ENCODE measurements around the gene TNS3.

Gene TNS3

GRCh38 chr7:47496666-47497065 is 85.2 kb downstream of the TNS3 start:
- Mint-ChIP-seq H3K27me3 (peaks cover 0 to 7% of the 10 kb centered on the region in 2 donors), H3K27ac (no peak overlapping the region), H3K9me3 (peaks cover 0 to 9% of the 10 kb centered on the region in 2 donors), H3K4me1 (ENCODE audit: low read depth in 2 of 2) (peaks cover 0 to 2% of the 10 kb centered on the region in 2 donors), H3K36me3 (ENCODE audit: insufficient read depth) (no peaks in the 10 kb centered on the region), H3K4me3 (no peak overlapping the region)
- ATAC-seq (replicated peaks) (no peak), DNase-seq (no peak)

GRCh38 chr7:47496056-47496665 is 85.8 kb downstream of the TNS3 start:
- no peak overlapping the region for H3K27ac Mint-ChIP-seq

DNA sequence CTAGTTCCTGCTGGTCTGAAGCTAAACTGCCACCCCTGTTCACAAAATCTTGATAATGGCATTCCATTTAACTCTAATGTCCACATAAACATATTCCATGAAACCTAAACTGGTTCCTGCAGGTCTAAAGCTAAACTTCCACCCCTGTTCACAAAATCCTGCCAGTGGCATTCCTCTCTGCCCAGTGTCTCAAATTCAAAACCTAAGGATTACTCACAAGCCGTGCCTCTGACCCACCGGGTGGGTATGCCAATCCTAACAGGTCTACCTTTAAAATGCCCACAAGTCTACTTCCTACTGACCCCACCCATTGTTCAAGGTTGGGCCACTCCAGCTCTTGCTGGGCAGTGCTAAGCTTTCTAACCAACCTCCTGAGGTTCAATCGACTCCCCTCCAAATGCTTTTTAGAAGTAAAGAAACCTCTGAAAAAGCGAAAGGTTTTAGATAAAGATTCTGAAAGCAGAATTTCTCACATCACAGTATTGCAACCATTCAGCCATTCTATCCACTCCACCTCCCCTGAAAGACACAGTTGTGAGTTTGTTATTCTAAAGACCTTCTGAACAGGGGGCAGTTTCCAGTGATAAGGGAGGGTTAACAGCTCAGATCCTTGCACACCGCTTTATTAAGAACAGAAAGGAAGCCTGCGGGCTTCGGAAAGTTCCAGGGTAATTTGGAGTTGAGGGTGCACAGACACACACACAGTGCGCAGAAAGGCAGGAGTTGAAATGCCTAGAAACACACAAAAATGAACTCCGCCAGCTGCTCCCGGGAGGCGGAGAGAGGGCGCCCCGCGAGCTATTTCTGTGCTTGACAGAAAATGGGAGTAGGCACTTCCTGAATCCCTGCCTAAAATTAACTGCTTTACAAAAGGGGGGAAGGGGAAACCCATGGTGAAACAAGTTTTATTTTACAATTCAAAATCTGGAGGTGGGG is 87.7 kb downstream of the TNS3 start:
- ATAC-seq (replicated peaks) (no peak), DNase-seq (no peak)
- H3K27me3 Mint-ChIP-seq = peaks cover 0 to 7% of the 10 kb centered on the region in 2 donors
- H3K27ac Mint-ChIP-seq = no peak overlapping the region
- H3K36me3 Mint-ChIP-seq (ENCODE audit: insufficient read depth) = no peaks in the 10 kb centered on the region
- peaks cover 0 to 9% of the 10 kb centered on the region in 2 donors for H3K9me3 Mint-ChIP-seq
- no peak overlapping the region for H3K4me3 Mint-ChIP-seq
- H3K4me1 Mint-ChIP-seq (ENCODE audit: low read depth in 2 of 2) = peaks cover 0 to 2% of the 10 kb centered on the region in 2 donors

More at GRCh38 chr7:47496056-47496665, 85.8 kb downstream of the TNS3 start:
- ATAC-seq (replicated peaks) (no peak), DNase-seq (no peak)
- Mint-ChIP-seq H3K4me3 (no peak overlapping the region), H3K36me3 (ENCODE audit: insufficient read depth) (no peaks in the 10 kb centered on the region), H3K4me1 (ENCODE audit: low read depth in 2 of 2) (peaks cover 0 to 2% of the 10 kb centered on the region in 2 donors), H3K9me3 (peaks cover 0 to 9% of the 10 kb centered on the region in 2 donors), H3K27me3 (peaks cover 0 to 7% of the 10 kb centered on the region in 2 donors)

DNA sequence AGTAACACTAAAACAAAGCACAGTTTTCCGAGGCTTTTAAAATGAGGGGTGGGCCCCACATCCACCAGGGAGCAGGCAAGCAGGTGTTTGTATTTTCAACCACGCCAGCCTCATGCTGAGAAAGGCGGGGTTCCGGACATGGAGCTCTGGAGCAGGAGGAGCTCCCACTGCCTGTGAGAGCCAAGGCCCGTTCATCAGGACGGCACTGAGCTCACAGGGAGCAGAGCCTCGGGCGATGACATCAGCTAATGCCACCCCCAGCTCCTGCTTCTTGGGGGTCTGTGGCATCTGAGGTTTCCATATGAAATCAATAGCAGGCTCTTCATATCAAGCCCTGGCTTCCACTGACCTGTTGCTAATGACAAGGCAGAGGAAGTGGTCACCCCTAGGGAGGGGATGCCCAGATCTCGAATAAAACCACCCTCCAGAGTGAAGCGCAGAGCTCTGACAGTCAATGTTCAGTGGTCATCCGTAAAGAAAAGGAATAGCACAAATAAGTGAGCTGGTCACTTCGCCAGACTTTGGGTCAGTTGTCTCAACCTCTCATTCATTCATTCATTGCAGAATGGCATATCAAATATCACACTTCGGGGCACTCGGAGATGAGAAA is 89.1 kb downstream of the TNS3 start:
- Mint-ChIP-seq H3K27ac (no peak overlapping the region), H3K27me3 (peaks cover 0 to 7% of the 10 kb centered on the region in 2 donors)

GRCh38 chr7:47490501-47491265 is 91.2 kb downstream of the TNS3 start:
- H3K4me1 Mint-ChIP-seq (ENCODE audit: low read depth in 2 of 2) = no peaks in the 10 kb centered on the region
- peaks cover 2% of the 10 kb centered on the region in 2 donors for H3K9me3 Mint-ChIP-seq
- DNase-seq = no peak
- no peaks in the 10 kb centered on the region for H3K36me3 Mint-ChIP-seq (ENCODE audit: insufficient read depth)
- no peak overlapping the region for H3K27ac Mint-ChIP-seq
- no peak for ATAC-seq (replicated peaks)
- H3K4me3 Mint-ChIP-seq = no peak overlapping the region
- H3K27me3 Mint-ChIP-seq = peaks cover 0 to 5% of the 10 kb centered on the region in 2 donors

More for the DNA sequence above, 89.1 kb downstream of the TNS3 start:
- H3K9me3 Mint-ChIP-seq = peaks cover 0 to 9% of the 10 kb centered on the region in 2 donors
- H3K4me3 Mint-ChIP-seq = no peak overlapping the region
- H3K4me1 Mint-ChIP-seq (ENCODE audit: low read depth in 2 of 2) = peaks cover 0 to under 1% of the 10 kb centered on the region in 2 donors
- H3K36me3 Mint-ChIP-seq (ENCODE audit: insufficient read depth) = no peaks in the 10 kb centered on the region
- DNase-seq = no peak
- ATAC-seq (replicated peaks) = no peak

GRCh38 chr7:47489624-47490023 is 92.3 kb downstream of the TNS3 start:
- DNase-seq (no peak), ATAC-seq (replicated peaks) (no peak)
- H3K27me3 Mint-ChIP-seq = peaks cover 0 to 6% of the 10 kb centered on the region in 2 donors
- H3K4me3 Mint-ChIP-seq = no peak overlapping the region
- H3K9me3 Mint-ChIP-seq = peaks cover 0 to 2% of the 10 kb centered on the region in 2 donors
- no peaks in the 10 kb centered on the region for H3K36me3 Mint-ChIP-seq (ENCODE audit: insufficient read depth)
- H3K27ac Mint-ChIP-seq = no peak overlapping the region
- no peaks in the 10 kb centered on the region for H3K4me1 Mint-ChIP-seq (ENCODE audit: low read depth in 2 of 2)

- no peak overlapping the region for H3K27ac Mint-ChIP-seq
- ATAC-seq (replicated peaks) (no peak), DNase-seq (no peak)
- peaks cover 0 to 6% of the 10 kb centered on the region in 2 donors for H3K27me3 Mint-ChIP-seq
- no peaks in the 10 kb centered on the region for H3K36me3 Mint-ChIP-seq (ENCODE audit: insufficient read depth)
- no peak overlapping the region for H3K4me3 Mint-ChIP-seq
- H3K9me3 Mint-ChIP-seq = peaks cover 0 to 2% of the 10 kb centered on the region in 2 donors
- no peaks in the 10 kb centered on the region for H3K4me1 Mint-ChIP-seq (ENCODE audit: low read depth in 2 of 2)
These were observed 93.0 kb downstream of the TNS3 start for GRCh38 chr7:47488969-47489342.

DNA sequence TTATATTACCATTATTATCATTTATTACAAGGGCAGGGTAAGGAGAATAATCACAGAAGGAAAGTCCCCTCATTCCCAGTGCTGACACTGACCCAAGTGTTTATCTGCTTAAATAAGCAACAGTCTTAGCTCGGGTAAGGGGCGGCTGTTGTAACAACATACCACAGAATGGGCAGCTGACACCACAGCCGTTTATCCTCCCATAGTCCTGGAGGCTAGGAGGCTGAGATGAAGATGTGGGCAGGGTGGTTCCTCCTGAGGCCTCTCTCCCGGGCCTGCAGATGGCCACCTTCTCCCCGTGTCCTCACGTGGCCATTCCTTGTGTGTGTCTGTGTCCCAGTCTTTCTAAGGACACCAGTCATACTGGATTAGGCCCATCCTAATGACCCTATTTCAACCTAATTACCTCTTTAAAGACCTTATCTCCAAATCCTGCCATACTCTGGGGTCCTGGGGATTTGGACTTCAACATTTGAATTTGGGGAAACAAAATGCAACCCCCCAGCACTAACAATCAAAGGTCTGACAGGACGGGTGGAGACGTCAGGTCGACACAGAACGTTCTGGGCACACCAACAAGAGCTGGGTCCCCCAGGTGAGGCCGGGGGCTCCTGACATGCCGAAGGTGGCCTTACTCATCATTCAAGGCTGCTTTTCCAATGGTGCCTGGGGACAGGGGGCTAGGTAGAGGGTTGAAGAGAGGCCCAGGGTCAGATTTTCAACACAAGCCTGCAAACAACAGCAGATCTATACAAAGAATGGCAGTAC is 93.5 kb downstream of the TNS3 start:
- H3K4me1 Mint-ChIP-seq (ENCODE audit: low read depth in 2 of 2) = no peaks in the 10 kb centered on the region
- H3K36me3 Mint-ChIP-seq (ENCODE audit: insufficient read depth) = no peaks in the 10 kb centered on the region
- peaks cover 0 to 6% of the 10 kb centered on the region in 2 donors for H3K27me3 Mint-ChIP-seq
- no peak overlapping the region for H3K4me3 Mint-ChIP-seq
- H3K27ac Mint-ChIP-seq = no peak overlapping the region
- no peak for DNase-seq
- no peak for ATAC-seq (replicated peaks)
- H3K9me3 Mint-ChIP-seq = peaks cover 0 to 2% of the 10 kb centered on the region in 2 donors

- Mint-ChIP-seq H3K4me1 (ENCODE audit: low read depth in 2 of 2) (no peaks in the 10 kb centered on the region), H3K4me3 (no peak overlapping the region), H3K9me3 (peaks cover 0 to 2% of the 10 kb centered on the region in 2 donors), H3K36me3 (ENCODE audit: insufficient read depth) (no peaks in the 10 kb centered on the region), H3K27me3 (peaks cover 0 to 6% of the 10 kb centered on the region in 2 donors), H3K27ac (peak overlapping the region in 1 of 2 donors; percentile 26)
- ATAC-seq (replicated peaks) (no peak), DNase-seq (no peak)
These were observed 96.1 kb downstream of the TNS3 start for GRCh38 chr7:47485640-47486435.

GRCh38 chr7:47484923-47485639 is 96.8 kb downstream of the TNS3 start:
- no peak for DNase-seq
- Mint-ChIP-seq H3K27ac (peak overlapping the region in 1 of 2 donors; percentile 26), H3K9me3 (peaks cover 0 to 2% of the 10 kb centered on the region in 2 donors), H3K4me3 (no peak overlapping the region), H3K27me3 (peaks cover 0 to 6% of the 10 kb centered on the region in 2 donors), H3K4me1 (ENCODE audit: low read depth in 2 of 2) (no peaks in the 10 kb centered on the region), H3K36me3 (ENCODE audit: insufficient read depth) (no peaks in the 10 kb centered on the region)
- no peak for ATAC-seq (replicated peaks)

GRCh38 chr7:47484457-47484856 is 97.5 kb downstream of the TNS3 start:
- DNase-seq (no peak), ATAC-seq (replicated peaks) (no peak)
- Mint-ChIP-seq H3K4me3 (no peak overlapping the region), H3K4me1 (ENCODE audit: low read depth in 2 of 2) (no peaks in the 10 kb centered on the region), H3K9me3 (peaks cover 0 to 2% of the 10 kb centered on the region in 2 donors), H3K27me3 (peaks cover 0 to 6% of the 10 kb centered on the region in 2 donors), H3K36me3 (ENCODE audit: insufficient read depth) (no peaks in the 10 kb centered on the region), H3K27ac (no peak overlapping the region)
